Raji (cell line): ENCODE measurements around the gene FAF1.

Experiments
- POLR2A ChIP-seq: IDR thresholded peaks from 2 replicates; pipeline ENCODE4 v1.6.1; 2011; ENCODE audit warnings: low read depth, low read length, control low read depth; ENCODE audit not compliant: insufficient read depth

The FAF1 gene

DNA sequence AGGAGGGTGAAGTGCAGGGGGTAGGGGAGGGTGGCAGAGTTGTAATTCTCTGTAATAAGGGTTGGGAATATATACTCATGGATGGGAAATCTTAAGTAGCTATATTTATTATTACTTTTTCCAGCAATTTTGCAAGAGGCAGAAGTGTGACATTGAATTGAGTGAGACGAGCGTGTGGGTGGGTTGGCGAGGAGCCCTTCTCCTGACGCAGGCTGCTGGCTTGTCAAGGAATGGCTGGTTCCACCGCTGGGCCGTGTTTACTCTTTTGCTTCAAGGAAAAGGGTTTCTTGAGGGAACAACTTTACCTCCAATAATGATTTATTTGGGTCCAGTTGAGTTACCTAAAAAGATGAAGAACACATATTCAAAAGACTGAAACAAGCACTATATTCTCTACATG lies 518.9 kb downstream of the FAF1 start:
- TF ChIP-seq POLR2A: no peak

GRCh38 chr1:50438945-50439344 lies 521.1 kb downstream of the FAF1 start:
- TF ChIP-seq POLR2A: no peak

DNA sequence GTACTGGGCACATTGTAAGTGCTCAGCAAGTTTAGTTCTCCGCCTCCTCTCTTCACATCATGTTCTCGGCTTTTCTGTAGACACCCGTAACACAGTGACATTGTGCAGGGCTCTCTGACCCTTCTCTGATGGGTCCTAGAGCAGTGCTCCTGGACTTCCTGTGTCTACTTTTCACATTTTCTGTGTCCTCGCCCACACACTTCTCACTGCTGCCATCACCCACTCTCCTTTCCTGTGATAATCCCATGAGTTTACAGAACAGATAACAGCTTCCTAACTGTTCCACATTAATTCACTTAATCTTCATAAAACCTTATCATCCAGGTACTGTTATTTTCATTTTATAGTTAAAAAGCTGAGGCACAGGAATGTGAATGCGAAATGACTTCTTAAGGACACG lies 523.6 kb downstream of the FAF1 start:
- no peak for TF ChIP-seq POLR2A

- no peak for TF ChIP-seq POLR2A
These were observed 530.1 kb downstream of the FAF1 start for GRCh38 chr1:50430010-50430405.

DNA sequence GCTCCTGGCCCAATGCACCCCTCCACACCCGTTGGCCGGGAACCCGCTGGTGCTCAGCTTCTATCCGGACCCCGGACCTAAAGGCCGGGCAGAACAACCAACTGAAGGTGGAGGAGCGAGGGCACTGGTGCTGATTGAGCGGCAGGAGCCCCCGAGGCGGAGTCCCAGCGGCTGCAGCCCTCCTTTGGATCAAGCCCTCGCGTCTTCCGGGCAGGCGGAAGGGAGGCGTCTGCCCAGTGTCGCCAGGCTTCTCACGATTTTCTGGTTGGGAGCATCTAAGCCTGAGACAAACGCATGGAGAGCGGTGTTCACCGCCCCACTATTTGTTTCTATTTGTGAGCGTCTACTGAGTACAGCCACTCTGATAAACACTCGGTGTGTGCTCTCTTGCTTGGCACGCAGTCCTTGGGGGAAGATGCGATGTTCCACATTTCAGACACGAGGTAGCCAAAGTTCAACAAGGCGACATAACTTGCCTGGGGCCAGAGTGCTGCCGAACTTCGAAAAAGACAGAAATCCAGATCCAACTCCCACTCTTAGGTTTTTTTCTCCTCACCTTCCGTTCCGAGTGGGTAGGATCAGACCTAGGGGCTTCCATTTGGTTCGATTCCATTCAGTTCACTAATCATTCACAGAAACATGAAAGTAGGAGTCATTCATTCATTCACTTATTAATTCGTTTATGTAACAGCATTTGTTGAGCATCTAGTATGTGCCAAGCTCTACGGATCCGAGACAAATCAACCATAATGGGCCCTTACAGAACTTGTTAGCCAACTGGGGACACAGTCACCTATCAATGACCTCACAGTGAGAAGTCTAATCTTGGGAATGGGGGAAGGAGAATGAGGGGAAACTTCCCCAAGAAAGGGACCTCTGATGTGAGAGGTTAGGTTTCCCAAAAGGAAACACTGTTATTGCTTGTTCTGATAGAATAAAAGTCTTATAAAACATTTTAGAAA lies 532.0 kb downstream of the FAF1 start:
- TF ChIP-seq POLR2A: no peak

DNA sequence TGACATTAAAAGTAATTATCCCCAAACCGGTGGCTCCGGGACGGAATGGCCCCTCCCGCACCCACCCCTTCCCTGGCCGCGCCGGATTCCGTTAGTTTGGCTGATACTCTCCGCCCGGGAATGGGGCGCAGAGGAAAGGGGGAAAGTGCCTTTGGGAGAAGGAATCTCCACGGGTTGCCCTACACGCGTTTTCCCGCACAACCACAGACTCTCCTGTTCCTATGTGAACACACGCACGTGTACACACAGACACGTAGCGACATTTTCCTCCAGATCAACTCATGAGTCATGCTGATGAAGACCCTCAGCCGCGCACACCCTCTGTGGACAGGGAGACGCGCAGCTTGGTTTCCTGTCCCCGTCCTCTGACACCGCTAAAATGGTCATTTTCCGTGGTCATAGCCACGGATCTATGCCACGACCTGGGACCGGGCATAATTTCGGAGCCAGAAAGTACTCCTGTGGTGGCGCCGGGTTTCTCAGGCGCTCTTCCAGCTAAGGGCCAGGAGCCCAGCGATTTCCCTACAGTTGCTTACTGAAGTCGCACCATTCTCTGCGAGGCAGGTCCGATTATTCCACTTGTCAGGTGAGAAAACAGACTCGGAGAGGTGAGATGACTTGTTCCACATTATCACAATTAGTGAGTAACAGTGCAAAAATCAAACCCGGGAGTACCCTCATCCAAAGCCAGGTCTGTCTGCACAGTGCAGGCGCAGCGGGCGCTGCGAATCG lies 532.8 kb downstream of the FAF1 start:
- no peak for TF ChIP-seq POLR2A

GRCh38 chr1:50426702-50427085 lies 533.4 kb downstream of the FAF1 start:
- no peak for TF ChIP-seq POLR2A

- no peak for TF ChIP-seq POLR2A
These were observed 533.9 kb downstream of the FAF1 start for GRCh38 chr1:50426108-50426700.

GRCh38 chr1:50425376-50426107 lies 534.5 kb downstream of the FAF1 start:
- TF ChIP-seq POLR2A: no peak

GRCh38 chr1:50424884-50425375 lies 535.1 kb downstream of the FAF1 start:
- TF ChIP-seq POLR2A: no peak

GRCh38 chr1:50424045-50424883 lies 535.8 kb downstream of the FAF1 start:
- no peak for TF ChIP-seq POLR2A

- TF ChIP-seq POLR2A: no peak
These were observed 536.4 kb downstream of the FAF1 start for GRCh38 chr1:50423670-50424000.

- no peak for TF ChIP-seq POLR2A
These were observed 537.0 kb downstream of the FAF1 start, which contains the start of gene DMRTA2 for GRCh38 chr1:50422946-50423669. DMRTA2 (minus strand) TSS chr1:50423443; CDS start chr1:50421536, 1,907 bp downstream.

DNA sequence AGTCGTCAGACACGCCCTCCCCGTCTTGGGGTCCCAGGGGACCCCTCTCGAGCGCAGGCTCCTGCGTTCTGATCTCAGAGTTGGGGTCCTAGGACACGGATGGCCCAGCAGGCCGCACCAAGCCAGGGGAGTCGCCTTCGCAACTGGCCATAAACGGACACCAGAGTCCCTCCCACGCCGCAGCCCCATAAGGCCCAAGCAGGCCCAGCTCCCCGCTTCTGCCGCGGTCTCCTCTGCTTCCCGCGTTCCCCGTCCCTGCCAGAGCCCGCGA lies 537.5 kb downstream of the FAF1 start:
- TF ChIP-seq POLR2A: no peak
